Endothelial cell of umbilical vein (primary cell): Measurements from ENCODE around the gene ASTE1. TPM values are rescaled to one million over a fixed set of nuclear protein-coding genes. Genes with fewer than 3 reads are reported as not detected.

Experiments
- BruUV-seq: library from RNA; stranded (reverse); fragments of 400-500 nt; replicated peaks from 2 replicates; lab custom pipeline; 2021; lab: Mats Ljungman, UMichigan
- CTCF ChIA-PET: fragments of 300-600, 350-600 bp; sonication (Branson Sonifier 250); formaldehyde crosslinking; loops from one replicate; lab custom pipeline; 2021; ENCODE audit warnings: antibody characterized with exemption, inconsistent platforms; lab: Charles Lee
- POLR2A ChIA-PET: fragments of 300-600, 350-600 bp; sonication (Branson Sonifier 250); formaldehyde crosslinking; loops from one replicate; lab custom pipeline; 2021; ENCODE audit warnings: antibody characterized with exemption, inconsistent platforms; lab: Charles Lee
- DNase-seq: peaks from one replicate; pipeline ENCODE4 v3.0.0-alpha.2; 2011; ENCODE audit warnings: low read depth, low spot score
- FAIRE-seq: peaks from 2 replicates; lab custom pipeline; 2011; peaks lifted over from hg19 to GRCh38; lab: Jason Lieb, UNC
- H2AFZ ChIP-seq: 2 replicates; pipeline ENCODE4 v1.6.0; 2012; ENCODE audit warnings: low read depth, low read length, control low read depth, inconsistent platforms
- H3K27ac ChIP-seq: 2 replicates; pipeline ENCODE4 v1.5.1; 2011; ENCODE audit warnings: low read depth, mild to moderate bottlenecking, control low read depth, low read length, moderate library complexity; ENCODE audit not compliant: insufficient read depth
- H3K27me3 ChIP-seq, 2 experiments: 2 replicates each; pipeline versions ENCODE4 v1.6.0 to v1.6.1; 2011; ENCODE audit warnings: low read length in 2 of 2, mixed read lengths in 1 of 2; ENCODE audit not compliant: control insufficient read depth in 2 of 2, insufficient read depth in 2 of 2
- H3K36me3 ChIP-seq, 2 experiments: 2 replicates in 1 of 2; 3 replicates in 1 of 2; pipeline ENCODE4 v1.5.1; 2011; ENCODE audit warnings: low read length in 2 of 2, mild to moderate bottlenecking in 1 of 2, moderate library complexity in 1 of 2; ENCODE audit not compliant: control insufficient read depth in 2 of 2, insufficient read depth in 2 of 2; ENCODE audit errors: extremely low read depth in 1 of 2
- H3K4me1 ChIP-seq: 3 replicates; pipeline ENCODE4 v1.5.1; 2011; ENCODE audit warnings: mild to moderate bottlenecking, low read length; ENCODE audit not compliant: control insufficient read depth, insufficient read depth; ENCODE audit errors: extremely low read depth
- H3K4me2 ChIP-seq: 2 replicates; pipeline ENCODE4 v1.6.1; 2011; ENCODE audit warnings: low read length, control low read depth, mixed read lengths; ENCODE audit not compliant: insufficient read depth
- H3K4me3 ChIP-seq, 3 experiments: fragments of 200-600 bp in 1 of 3; sonication (generic), shearing (Covaris generic) in 1 of 3; replicated peaks in 1 of 3; 2 replicates each; pipeline ENCODE4 v1.5.1; 2011 to 2016; ENCODE audit warnings: control low read depth in 3 of 3, low read length in 3 of 3, mild to moderate bottlenecking in 2 of 3, inconsistent platforms in 1 of 3, low read depth in 1 of 3, moderate library complexity in 1 of 3; ENCODE audit not compliant: insufficient read depth in 1 of 3
- H3K79me2 ChIP-seq: 2 replicates; pipeline ENCODE4 v1.6.0; 2012; ENCODE audit warnings: low read length, inconsistent platforms; ENCODE audit not compliant: control insufficient read depth, insufficient read depth
- H3K9ac ChIP-seq: replicated peaks from 2 replicates; pipeline ENCODE3; 2011; ENCODE audit warnings: low read length, control low read depth; ENCODE audit not compliant: insufficient read depth; ENCODE audit errors: extremely low read depth
- H3K9me1 ChIP-seq: replicated peaks from 3 replicates; pipeline ENCODE4 v1.6.0; 2011; ENCODE audit warnings: mild to moderate bottlenecking, low read length; ENCODE audit not compliant: control insufficient read depth, insufficient read depth; ENCODE audit errors: extremely low read depth
- H3K9me3 ChIP-seq: replicated peaks from 2 replicates; pipeline ENCODE4 v1.5.1; 2012; ENCODE audit warnings: low read length, inconsistent platforms; ENCODE audit not compliant: control insufficient read depth, insufficient read depth
- H4K20me1 ChIP-seq: replicated peaks from 2 replicates; pipeline ENCODE3; 2011; ENCODE audit warnings: mild to moderate bottlenecking, low read length; ENCODE audit not compliant: control insufficient read depth, insufficient read depth; ENCODE audit errors: extremely low read depth
- EZH2 ChIP-seq: IDR thresholded peaks from 2 replicates; pipeline ENCODE4 v1.6.1; 2012; ENCODE audit warnings: borderline replicate concordance, low read depth, mild to moderate bottlenecking, moderate library complexity, low read length, inconsistent platforms; ENCODE audit not compliant: severe bottlenecking
- FOS ChIP-seq: IDR thresholded peaks from 2 replicates; pipeline ENCODE4 v1.6.1; 2011; ENCODE audit warnings: mild to moderate bottlenecking, low read length, moderate library complexity, borderline replicate concordance; ENCODE audit not compliant: insufficient read depth
- GATA2 ChIP-seq: IDR thresholded peaks from 2 replicates; pipeline ENCODE4 v1.7.0; 2011; ENCODE audit warnings: low read depth, mild to moderate bottlenecking, moderate library complexity, mixed read lengths, low read length; ENCODE audit not compliant: insufficient read length, insufficient read depth
- JUN ChIP-seq: IDR thresholded peaks from 2 replicates; pipeline ENCODE4 v1.6.1; 2011; ENCODE audit warnings: borderline replicate concordance, low read depth; ENCODE audit not compliant: insufficient read length, insufficient read depth
- MYC ChIP-seq: IDR thresholded peaks from one replicate; pipeline ENCODE4 v1.6.1; 2011; ENCODE audit warnings: mild to moderate bottlenecking, low read depth, low read length
- POLR2A ChIP-seq: IDR thresholded peaks from 2 replicates; pipeline ENCODE4 v1.6.1; 2012; ENCODE audit warnings: low read depth, mild to moderate bottlenecking, control low read depth, low read length
- POLR2AphosphoS5 ChIP-seq: IDR thresholded peaks from 2 replicates; pipeline ENCODE4 v1.6.1; 2012; ENCODE audit warnings: low read depth, mild to moderate bottlenecking, control low read depth, low read length, moderate library complexity; ENCODE audit not compliant: insufficient read depth
- dilution Hi-C: fragments of 300-500 bp; cut with MboI; formaldehyde crosslinking; loops from one replicate; pipeline ENCODE4 v1.15.0; 2019; ENCODE audit warnings: low sequenced_read_pairs; ENCODE audit not compliant: extremely low pct_ligation_motif_present
- intact Hi-C: fragments of 100-400 bp; cut with micrococcal nuclease; formaldehyde crosslinking; loops from one replicate; pipeline ENCODE4 v1.10.0; 2022
- polyA plus RNA-seq, 4 experiments: library from polyadenylated mRNA; depleted of rRNA in 3 of 4; stranded (reverse) in 3 of 4; unstranded in 1 of 4; fragments of >200 nt; gene quantifications; 2 replicates each; pipeline versions ENCODE4 v1.2.1 to v1.2.3, GENCODE V29; 2011 to 2012; ENCODE audit warnings: missing spikeins in 1 of 4
- total RNA-seq: library from RNA; stranded (reverse); gene quantifications from 2 replicates; pipeline ENCODE4 v1.2.3, GENCODE V29; 2021
- TF ChIP-seq, protein P1 (sequence below): IDR thresholded peaks from 2 replicates; pipeline ENCODE4 v1.6.1; 2011; ENCODE audit not compliant: insufficient read depth, insufficient read length
- TF ChIP-seq, protein P2 (sequence below), 2 donors: IDR thresholded peaks; 1 replicate in 1 of 2; 2 replicates in 1 of 2; pipeline ENCODE4 v1.5.1; 2011; ENCODE audit warnings: low read length in 2 of 2, mild to moderate bottlenecking in 2 of 2, moderate library complexity in 2 of 2, control low read depth in 1 of 2, inconsistent platforms in 1 of 2, low read depth in 1 of 2; ENCODE audit not compliant: insufficient read depth in 1 of 2; ENCODE audit errors: extremely low read depth in 1 of 2

The ASTE1 gene
- total and polyA plus RNA-seq, 2 donors (not counting 3 experiments of a cell fraction or from before 2014, with no cell fraction given): 4.1 to 6.7 TPM

DNA sequence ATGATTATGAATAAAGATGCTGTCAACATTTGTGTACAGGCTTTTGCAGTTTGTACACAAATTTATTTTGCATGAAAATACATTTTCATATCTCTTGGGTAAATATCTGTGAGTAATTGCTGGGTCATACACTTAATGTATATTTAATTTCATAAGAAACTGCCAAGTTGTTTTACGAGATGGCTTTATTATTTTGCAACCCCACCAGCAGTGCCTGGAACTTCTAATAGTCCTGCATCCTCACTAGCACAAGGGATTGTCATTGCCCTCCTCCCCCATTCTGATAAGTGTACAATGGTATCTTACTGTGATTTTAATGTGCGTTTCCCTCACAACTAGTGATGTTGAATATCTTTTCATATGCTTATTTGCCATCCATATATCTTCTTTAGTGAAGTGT is 45.2 kb downstream of the ASTE1 start:
- H3K4me2 ChIP-seq: no peak overlapping the region
- H3K36me3 ChIP-seq: peaks cover 0 to 12% of the 10 kb centered on the region in 2 experiments
- H4K20me1 ChIP-seq: no peaks in the 10 kb centered on the region
- no peaks in the 10 kb centered on the region for H3K9me1 ChIP-seq
- ChIA-PET POLR2A (no interaction called here), CTCF (interaction anchor here (2.1 kb wide), 1 partner anchor 13 kb away, joined by 5 read pairs; no protein-coding TSS in a partner anchor)
- BruUV-seq: no TSS peak
- H3K27ac ChIP-seq: no peak overlapping the region
- no peak overlapping the region for H3K4me3 ChIP-seq
- H3K27me3 ChIP-seq: no peaks in the 10 kb centered on the region
- DNase-seq (no peak), FAIRE-seq (no peak)
- H3K79me2 ChIP-seq: no peaks in the 10 kb centered on the region
- intact Hi-C loops: no loop called here
- no peaks in the 10 kb centered on the region for H3K9me3 ChIP-seq
- H3K4me1 ChIP-seq: no peaks in the 10 kb centered on the region
- H3K9ac ChIP-seq: no peak overlapping the region
- TF ChIP-seq GATA2 (no peak), MYC (no peak), EZH2 (no peak), POLR2A (no peak), JUN (no peak), POLR2AphosphoS5 (no peak), FOS (no peak)
- TF ChIP-seq, protein P1, sequence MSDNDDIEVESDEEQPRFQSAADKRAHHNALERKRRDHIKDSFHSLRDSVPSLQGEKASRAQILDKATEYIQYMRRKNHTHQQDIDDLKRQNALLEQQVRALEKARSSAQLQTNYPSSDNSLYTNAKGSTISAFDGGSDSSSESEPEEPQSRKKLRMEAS: no peak
- TF ChIP-seq, protein P2, sequence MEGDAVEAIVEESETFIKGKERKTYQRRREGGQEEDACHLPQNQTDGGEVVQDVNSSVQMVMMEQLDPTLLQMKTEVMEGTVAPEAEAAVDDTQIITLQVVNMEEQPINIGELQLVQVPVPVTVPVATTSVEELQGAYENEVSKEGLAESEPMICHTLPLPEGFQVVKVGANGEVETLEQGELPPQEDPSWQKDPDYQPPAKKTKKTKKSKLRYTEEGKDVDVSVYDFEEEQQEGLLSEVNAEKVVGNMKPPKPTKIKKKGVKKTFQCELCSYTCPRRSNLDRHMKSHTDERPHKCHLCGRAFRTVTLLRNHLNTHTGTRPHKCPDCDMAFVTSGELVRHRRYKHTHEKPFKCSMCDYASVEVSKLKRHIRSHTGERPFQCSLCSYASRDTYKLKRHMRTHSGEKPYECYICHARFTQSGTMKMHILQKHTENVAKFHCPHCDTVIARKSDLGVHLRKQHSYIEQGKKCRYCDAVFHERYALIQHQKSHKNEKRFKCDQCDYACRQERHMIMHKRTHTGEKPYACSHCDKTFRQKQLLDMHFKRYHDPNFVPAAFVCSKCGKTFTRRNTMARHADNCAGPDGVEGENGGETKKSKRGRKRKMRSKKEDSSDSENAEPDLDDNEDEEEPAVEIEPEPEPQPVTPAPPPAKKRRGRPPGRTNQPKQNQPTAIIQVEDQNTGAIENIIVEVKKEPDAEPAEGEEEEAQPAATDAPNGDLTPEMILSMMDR (IDR thresholded peaks at IDR 0.05; ENCODE audit: extremely low read depth in 1 of 2, insufficient read depth in 1 of 2, low read depth in 1 of 2, low read length in 2 of 2): no peak
- H2AFZ ChIP-seq: no peak overlapping the region
- dilution Hi-C loops: no loop called here
